Memory B cell (primary cell): Measurements from ENCODE around the gene VMAC.
"Not testable (repeated sequence)": the region's sequence is repeated elsewhere in the genome, so short reads cannot be mapped to it uniquely, and the experiment has no call there.

Experiments
- ATAC-seq: fragments of 150-1000 bp; cut with Tn5 transposase; 2 replicates; pipeline ENCODE4 v1.10.0; 2021; ENCODE audit warnings: low read depth, mild to moderate bottlenecking, moderate library complexity
- DNase-seq, 2 donors: peaks; one replicate each; pipeline ENCODE4 v3.0.0; 2022; ENCODE audit warnings: low spot score in 2 of 2
- H3K27ac Mint-ChIP-seq: one replicate; pipeline ENCODE4 v1.8.0; 2022; ENCODE audit warnings: mild to moderate bottlenecking, moderate library complexity, mixed read lengths
- H3K27me3 Mint-ChIP-seq: one replicate; pipeline ENCODE4 v1.8.0; 2022; ENCODE audit warnings: mixed read lengths
- H3K36me3 Mint-ChIP-seq: one replicate; pipeline ENCODE4 v1.8.0; 2022; ENCODE audit warnings: mild to moderate bottlenecking, mixed read lengths
- H3K4me1 Mint-ChIP-seq: one replicate; pipeline ENCODE4 v1.8.0; 2022; ENCODE audit warnings: mixed read lengths
- H3K4me3 Mint-ChIP-seq: one replicate; pipeline ENCODE4 v1.8.0; 2022; ENCODE audit warnings: mild to moderate bottlenecking, moderate library complexity, mixed read lengths
- H3K9me3 Mint-ChIP-seq: one replicate; pipeline ENCODE4 v1.8.0; 2022; ENCODE audit warnings: mixed read lengths

The VMAC gene

GRCh38 chr19:5877882-5878281 lies 26.8 kb upstream of the VMAC start:
- Mint-ChIP-seq H3K36me3 (no peaks in the 10 kb centered on the region), H3K27ac (no peak overlapping the region), H3K4me1 (no peaks in the 10 kb centered on the region), H3K27me3 (peaks cover 16% of the 10 kb centered on the region), H3K9me3 (no peaks in the 10 kb centered on the region), H3K4me3 (no peak overlapping the region)
- no peak for ATAC-seq
- no peak for DNase-seq

- Mint-ChIP-seq H3K36me3 (no peaks in the 10 kb centered on the region), H3K27ac (no peak overlapping the region), H3K27me3 (peaks cover 14% of the 10 kb centered on the region), H3K4me3 (no peak overlapping the region), H3K4me1 (peaks cover 3% of the 10 kb centered on the region), H3K9me3 (no peaks in the 10 kb centered on the region)
- ATAC-seq (no peak), DNase-seq (no peak)
These were observed 24.5 kb upstream of the VMAC start for GRCh38 chr19:5880196-5880595.

- no peak overlapping the region for H3K27ac Mint-ChIP-seq
- no peak overlapping the region for H3K4me3 Mint-ChIP-seq
- ATAC-seq (no peak), DNase-seq (no peak)
- H3K27me3 Mint-ChIP-seq = peaks cover 16% of the 10 kb centered on the region
- H3K4me1 Mint-ChIP-seq = peaks cover 3% of the 10 kb centered on the region
- H3K36me3 Mint-ChIP-seq = no peaks in the 10 kb centered on the region
- no peaks in the 10 kb centered on the region for H3K9me3 Mint-ChIP-seq
These were observed 24.0 kb upstream of the VMAC start for GRCh38 chr19:5880604-5881078.

- peaks cover 3% of the 10 kb centered on the region for H3K4me1 Mint-ChIP-seq
- ATAC-seq (no peak), DNase-seq (no peak)
- H3K27ac Mint-ChIP-seq = no peak overlapping the region
- H3K9me3 Mint-ChIP-seq = no peaks in the 10 kb centered on the region
- H3K36me3 Mint-ChIP-seq = no peaks in the 10 kb centered on the region
- H3K27me3 Mint-ChIP-seq = peaks cover 10% of the 10 kb centered on the region
- H3K4me3 Mint-ChIP-seq = no peak overlapping the region
These were observed 23.0 kb upstream of the VMAC start for GRCh38 chr19:5881543-5882299.

- Mint-ChIP-seq H3K4me1 (peaks cover 3% of the 10 kb centered on the region), H3K27ac (no peak overlapping the region)
- no peak for ATAC-seq
These were observed 22.2 kb upstream of the VMAC start for GRCh38 chr19:5882421-5882968.

GRCh38 chr19:5883157-5883873 lies 21.4 kb upstream of the VMAC start:
- DNase-seq, H3K27me3 Mint-ChIP-seq, H3K4me1 Mint-ChIP-seq, H3K27ac Mint-ChIP-seq, H3K4me3 Mint-ChIP-seq, ATAC-seq, H3K9me3 Mint-ChIP-seq, H3K36me3 Mint-ChIP-seq: not testable (repeated sequence)

More at GRCh38 chr19:5882421-5882968, 22.2 kb upstream of the VMAC start:
- Mint-ChIP-seq H3K9me3 (no peaks in the 10 kb centered on the region), H3K4me3 (no peak overlapping the region), H3K36me3 (no peaks in the 10 kb centered on the region), H3K27me3 (peaks cover 7% of the 10 kb centered on the region)
- DNase-seq = no peak

GRCh38 chr19:5884065-5884811 lies 20.4 kb upstream of the VMAC start:
- not testable (repeated sequence) for H3K27me3 Mint-ChIP-seq, H3K9me3 Mint-ChIP-seq, DNase-seq, H3K4me1 Mint-ChIP-seq, H3K36me3 Mint-ChIP-seq, H3K27ac Mint-ChIP-seq, H3K4me3 Mint-ChIP-seq
- peak; percentile 73 for ATAC-seq

- no peak for DNase-seq
- peaks cover 9% of the 10 kb centered on the region for H3K27me3 Mint-ChIP-seq
- no peak for ATAC-seq
These were observed 15.2 kb upstream of the VMAC start for GRCh38 chr19:5889288-5889971.

GRCh38 chr19:5890099-5890498 lies 14.6 kb upstream of the VMAC start:
- no peak for ATAC-seq
- H3K9me3 Mint-ChIP-seq = no peaks in the 10 kb centered on the region
- no peak overlapping the region for H3K27ac Mint-ChIP-seq
- no peaks in the 10 kb centered on the region for H3K36me3 Mint-ChIP-seq
- H3K27me3 Mint-ChIP-seq = peaks cover 9% of the 10 kb centered on the region
- H3K4me3 Mint-ChIP-seq = no peak overlapping the region
- peaks cover 4% of the 10 kb centered on the region for H3K4me1 Mint-ChIP-seq
- no peak for DNase-seq

More at GRCh38 chr19:5889288-5889971, 15.2 kb upstream of the VMAC start:
- Mint-ChIP-seq H3K36me3 (no peaks in the 10 kb centered on the region), H3K4me1 (peaks cover 4% of the 10 kb centered on the region), H3K4me3 (no peak overlapping the region), H3K9me3 (no peaks in the 10 kb centered on the region), H3K27ac (no peak overlapping the region)

GRCh38 chr19:5891572-5891937 lies 13.1 kb upstream of the VMAC start:
- H3K4me1 Mint-ChIP-seq = peaks cover 7% of the 10 kb centered on the region
- no peak for DNase-seq
- no peaks in the 10 kb centered on the region for H3K9me3 Mint-ChIP-seq
- no peak overlapping the region for H3K4me3 Mint-ChIP-seq
- peaks cover 5% of the 10 kb centered on the region for H3K36me3 Mint-ChIP-seq
- no peak for ATAC-seq
- H3K27ac Mint-ChIP-seq = no peak overlapping the region
- H3K27me3 Mint-ChIP-seq = peaks cover 6% of the 10 kb centered on the region

GRCh38 chr19:5891938-5892771 lies 12.5 kb upstream of the VMAC start:
- no peak for DNase-seq
- Mint-ChIP-seq H3K36me3 (peaks cover 5% of the 10 kb centered on the region), H3K4me3 (no peak overlapping the region), H3K27me3 (peaks cover 6% of the 10 kb centered on the region), H3K4me1 (peaks cover 7% of the 10 kb centered on the region), H3K27ac (no peak overlapping the region), H3K9me3 (no peaks in the 10 kb centered on the region)
- ATAC-seq = peak; percentile 42

GRCh38 chr19:5892772-5893275 lies 11.8 kb upstream of the VMAC start:
- Mint-ChIP-seq H3K27me3 (peaks cover 6% of the 10 kb centered on the region), H3K27ac (no peak overlapping the region), H3K4me1 (peaks cover 7% of the 10 kb centered on the region), H3K9me3 (no peaks in the 10 kb centered on the region), H3K36me3 (peaks cover 5% of the 10 kb centered on the region), H3K4me3 (no peak overlapping the region)
- DNase-seq = no peak
- no peak for ATAC-seq
